ENCODE results near the gene ATP8A1.

DNA sequence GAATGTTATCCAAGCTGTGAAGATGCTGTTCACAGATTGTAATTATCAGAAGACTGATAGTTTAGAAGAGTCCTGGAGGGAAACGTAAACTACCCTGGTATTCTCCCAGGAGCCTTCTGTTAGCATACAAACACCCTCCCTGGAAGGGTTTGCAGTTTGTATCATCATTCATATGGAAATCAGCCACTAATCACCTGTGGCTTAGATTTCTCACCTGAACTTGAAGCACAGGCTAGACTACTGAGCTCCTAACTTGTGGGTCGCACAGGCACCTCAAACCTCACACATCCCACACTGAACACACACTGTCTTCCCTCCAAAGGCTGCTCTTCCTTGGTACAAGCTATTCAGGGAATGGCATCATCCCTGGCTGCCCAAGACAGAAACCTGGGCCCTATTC is 228.9 kb downstream of the ATP8A1 start:
- no peak for TF ChIP-seq TEAD4 (IDR thresholded peaks at IDR 0.05)
- TF ChIP-seq YY1 (IDR thresholded peaks at IDR 0.05; ENCODE audit: low read depth), result no peak
- no peak for TF ChIP-seq CREB1 (IDR thresholded peaks at IDR 0.05; ENCODE audit: low read depth)
- TF ChIP-seq TCF12 (IDR thresholded peaks at IDR 0.05; ENCODE audit: low read depth), result no peak
